Left ventricle myocardium superior (tissue), 1 donor: ENCODE results near the gene MTF1. TPM values are rescaled to one million over a fixed set of nuclear protein-coding genes. Genes with fewer than 3 reads are reported as not detected.
A peak's percentile ranks its signal among the peaks of the same experiment; 100 is the strongest.
"Not testable (repeated sequence)": the region's sequence is repeated elsewhere in the genome, so short reads cannot be mapped to it uniquely, and the experiment has no call there.

ENCODE experiments used
- ATAC-seq: fragments of 200-7000 bp; cut with Tn5 transposase; one replicate; pipeline ENCODE4 v1.9.1; 2020; ENCODE audit warnings: mild to moderate bottlenecking, moderate library complexity
- DNase-seq: peaks from one replicate; pipeline ENCODE4 v3.0.0-alpha.2; 2020
- intact Hi-C: fragments of 100-400 bp; cut with micrococcal nuclease; formaldehyde crosslinking; loops from one replicate; pipeline ENCODE4 v1.11.0; 2022
- long read RNA-seq: library from polyadenylated mRNA; unstranded; transcript quantifications from one replicate; pipeline ENCODE4 v2.0.0, GENCODE V29; 2021
- total RNA-seq: library from RNA; stranded (reverse); fragmentation: NEBNext Ultra II Directional; extraction: Animal tissue kit (Norgen Biotek cat#: 25700); gene quantifications from one replicate; pipeline ENCODE4 v1.2.1, GENCODE V29; 2021
- donor health status: DM: no; HTN: yes; CAD: no; lungs with severe emphysema.

MTF1 gene
- 12.8 TPM for total RNA-seq
- long read RNA-seq, partial matches to known transcripts, result 3 of 3 reads
- long read RNA-seq, other reads (novel, unspliced or antisense), result 0 of 3 reads

DNA sequence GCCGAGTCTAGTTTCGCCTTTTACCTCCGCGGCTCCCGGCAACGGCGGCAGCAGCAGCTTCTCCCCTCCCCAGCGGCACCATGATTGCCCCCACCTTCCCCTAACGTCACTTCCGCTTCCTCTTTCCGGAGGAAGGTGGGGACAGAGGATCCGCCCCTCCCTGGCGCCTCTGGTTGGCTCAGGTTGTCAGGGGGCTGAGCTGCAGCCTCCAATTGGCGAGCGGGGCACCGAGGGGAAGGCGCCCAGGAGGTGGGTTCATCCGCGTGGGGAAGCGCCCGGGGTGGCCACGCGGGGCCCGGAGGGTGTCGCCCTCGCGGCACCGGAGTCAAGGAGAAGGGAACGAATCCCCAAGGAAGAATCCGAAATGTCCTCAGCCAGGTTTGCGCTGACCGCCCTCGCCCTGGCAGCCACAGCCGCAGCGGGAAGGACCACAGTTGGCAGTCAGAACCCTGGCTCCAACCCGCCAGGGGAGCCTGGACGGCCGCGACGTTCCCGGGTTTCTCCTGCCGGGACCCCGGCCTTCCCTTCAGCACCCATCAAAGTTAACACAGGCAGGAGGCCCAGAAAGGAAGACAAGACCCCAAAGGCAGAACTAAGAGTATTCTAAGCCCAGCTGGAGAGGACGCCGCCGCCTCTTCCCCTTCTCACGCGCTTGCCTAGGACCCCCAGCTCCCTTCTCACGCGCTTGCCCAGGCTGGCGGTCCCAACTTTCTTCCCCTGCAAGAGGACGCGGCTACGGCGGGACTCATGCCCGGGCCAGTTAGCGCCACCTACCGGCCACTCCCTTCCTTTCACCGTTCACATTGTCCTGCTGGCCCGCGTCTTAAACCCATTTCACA lies at the start of gene MTF1:
MTF1 (minus strand) TSS at position 86 of the 839 bp plus-strand sequence. CDS start 1,934 bp downstream, outside the sequence.
- peak; percentile 99 for ATAC-seq
- intact Hi-C loops, result no loop called here
- peak; percentile 97 for DNase-seq

DNA sequence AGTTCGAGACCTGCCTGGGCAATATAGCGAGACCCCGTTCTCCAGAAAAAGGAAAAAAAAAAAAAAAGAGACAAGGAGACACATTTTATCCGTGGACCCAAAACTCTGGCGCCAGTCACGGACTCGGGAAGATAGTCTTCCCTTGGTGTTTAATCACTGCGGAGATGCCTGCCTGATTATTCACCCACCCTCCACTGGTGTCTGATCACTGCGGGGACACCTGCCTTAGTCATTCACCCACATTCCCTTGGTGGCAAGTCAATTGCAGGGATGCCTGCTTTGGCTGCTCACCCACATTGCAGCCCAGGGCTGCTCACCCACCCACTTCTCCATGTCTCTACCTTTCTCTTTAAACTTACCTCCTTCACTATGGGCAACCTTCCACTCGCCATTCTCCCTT lies 49.1 kb upstream of the MTF1 start:
- ATAC-seq, intact Hi-C loops, DNase-seq: not testable (repeated sequence)

GRCh38 chr1:37907416-37908125 lies 48.2 kb upstream of the MTF1 start:
- intact Hi-C loops, ATAC-seq, DNase-seq: not testable (repeated sequence)

DNA sequence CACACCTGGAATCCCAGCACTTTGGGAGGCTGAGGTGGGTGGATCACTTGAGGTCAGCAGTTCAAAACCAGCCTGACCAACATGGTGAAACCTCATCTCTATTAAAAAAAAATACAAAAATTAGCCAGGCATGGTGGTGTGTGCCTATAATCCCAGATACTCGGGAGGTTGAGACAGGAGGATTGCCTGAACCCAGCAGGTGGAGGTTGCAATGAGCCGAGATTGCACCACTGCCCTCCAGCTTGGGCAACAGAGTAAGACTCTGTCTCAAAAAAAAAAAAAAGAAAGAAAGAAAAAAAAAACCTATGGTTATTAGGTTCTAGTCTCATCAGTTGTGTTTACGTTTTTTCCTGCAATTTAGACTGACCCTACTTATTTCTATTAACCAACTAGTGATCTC lies 47.2 kb upstream of the MTF1 start:
- ATAC-seq, intact Hi-C loops, DNase-seq: not testable (repeated sequence)

DNA sequence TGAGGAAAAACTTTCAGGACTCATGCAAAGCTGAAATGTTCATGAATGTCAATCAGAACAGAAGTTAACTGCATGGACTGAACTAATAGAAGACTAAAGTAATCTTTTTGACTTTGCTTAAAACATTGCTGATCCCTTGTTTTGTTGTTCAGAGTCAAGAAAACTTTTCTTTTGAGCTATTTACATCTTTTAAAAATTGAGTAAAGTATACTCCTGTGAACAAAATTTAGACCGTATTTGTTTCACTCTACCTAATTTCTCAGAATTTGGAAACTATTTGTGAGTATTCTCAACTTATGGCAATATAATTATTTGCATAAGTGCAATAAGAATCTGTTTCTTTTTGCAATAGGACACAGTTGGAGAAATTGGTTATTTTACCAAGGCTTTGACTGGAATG lies 46.3 kb upstream of the MTF1 start:
- intact Hi-C loops, result no loop called here
- ATAC-seq (no peak), DNase-seq (no peak)

GRCh38 chr1:37903921-37904320 lies 44.5 kb upstream of the MTF1 start:
- intact Hi-C loops, result not testable (repeated sequence)

GRCh38 chr1:37902983-37903382 lies 43.6 kb upstream of the MTF1 start:
- ATAC-seq, result no peak
- intact Hi-C loops, result no loop called here
- no peak for DNase-seq

More at GRCh38 chr1:37903921-37904320, 44.5 kb upstream of the MTF1 start:
- not testable (repeated sequence) for DNase-seq, ATAC-seq

DNA sequence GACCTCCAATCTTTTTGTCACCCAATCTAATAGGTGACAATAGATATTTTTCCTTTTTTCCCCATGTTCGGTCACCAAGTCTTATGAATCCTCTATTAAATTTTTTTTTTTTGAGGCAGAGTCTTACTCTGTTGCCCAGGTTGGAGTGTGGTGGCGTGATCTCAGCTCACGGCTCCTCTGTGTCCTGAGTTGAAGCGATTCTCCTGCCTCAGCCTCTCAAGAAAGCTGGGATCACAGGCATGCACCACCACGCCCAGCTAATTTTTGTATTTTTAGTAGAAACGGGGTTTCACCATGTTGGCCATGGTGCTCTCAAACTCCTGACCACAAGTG lies 42.5 kb upstream of the MTF1 start:
- intact Hi-C loops, result no loop called here
- no peak for ATAC-seq

GRCh38 chr1:37901191-37901892 lies 42.0 kb upstream of the MTF1 start:
- ATAC-seq (no peak), DNase-seq (no peak)
- intact Hi-C loops, result no loop called here

More for the DNA sequence above, 42.5 kb upstream of the MTF1 start:
- no peak for DNase-seq

DNA sequence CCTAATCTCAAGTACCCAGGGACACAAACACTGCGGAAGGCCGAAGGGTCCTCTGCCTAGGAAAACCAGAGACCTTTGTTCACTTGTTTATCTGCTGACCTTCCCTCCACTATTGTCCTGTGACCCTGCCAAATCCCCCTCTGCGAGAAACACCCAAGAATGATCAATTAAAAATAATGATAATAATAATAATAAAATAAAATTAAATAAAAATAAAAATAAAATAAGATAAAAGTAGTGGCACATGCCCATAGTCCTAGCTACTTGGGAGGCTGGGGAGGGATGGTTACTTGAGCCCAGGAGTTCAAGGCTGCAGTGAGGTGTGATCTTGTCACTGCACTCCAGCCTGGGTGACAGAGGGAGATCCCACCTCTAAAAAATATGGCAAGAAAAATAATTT lies 38.2 kb upstream of the MTF1 start:
- ATAC-seq, DNase-seq, intact Hi-C loops: not testable (repeated sequence)

DNA sequence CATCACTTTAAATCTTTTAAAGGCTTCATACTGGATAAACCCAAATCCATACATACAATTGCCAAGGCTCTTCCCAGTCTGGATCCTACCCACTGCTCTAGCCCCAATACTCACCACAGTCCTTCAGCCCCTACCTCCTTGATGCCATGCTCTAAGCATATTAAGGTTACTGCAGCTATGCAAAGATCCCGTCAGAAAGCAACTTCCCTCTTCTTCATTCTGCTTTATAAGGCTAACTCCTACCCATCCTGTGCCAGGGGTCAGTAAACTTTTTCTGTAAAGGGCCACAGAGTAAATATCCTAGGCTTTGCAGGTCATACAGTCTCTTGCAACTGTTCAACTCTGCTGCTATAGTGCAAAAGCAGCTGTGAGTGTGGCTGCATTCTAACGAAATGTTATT lies 34.3 kb upstream of the MTF1 start:
- DNase-seq (no peak), ATAC-seq (no peak)
- intact Hi-C loops, result no loop called here

DNA sequence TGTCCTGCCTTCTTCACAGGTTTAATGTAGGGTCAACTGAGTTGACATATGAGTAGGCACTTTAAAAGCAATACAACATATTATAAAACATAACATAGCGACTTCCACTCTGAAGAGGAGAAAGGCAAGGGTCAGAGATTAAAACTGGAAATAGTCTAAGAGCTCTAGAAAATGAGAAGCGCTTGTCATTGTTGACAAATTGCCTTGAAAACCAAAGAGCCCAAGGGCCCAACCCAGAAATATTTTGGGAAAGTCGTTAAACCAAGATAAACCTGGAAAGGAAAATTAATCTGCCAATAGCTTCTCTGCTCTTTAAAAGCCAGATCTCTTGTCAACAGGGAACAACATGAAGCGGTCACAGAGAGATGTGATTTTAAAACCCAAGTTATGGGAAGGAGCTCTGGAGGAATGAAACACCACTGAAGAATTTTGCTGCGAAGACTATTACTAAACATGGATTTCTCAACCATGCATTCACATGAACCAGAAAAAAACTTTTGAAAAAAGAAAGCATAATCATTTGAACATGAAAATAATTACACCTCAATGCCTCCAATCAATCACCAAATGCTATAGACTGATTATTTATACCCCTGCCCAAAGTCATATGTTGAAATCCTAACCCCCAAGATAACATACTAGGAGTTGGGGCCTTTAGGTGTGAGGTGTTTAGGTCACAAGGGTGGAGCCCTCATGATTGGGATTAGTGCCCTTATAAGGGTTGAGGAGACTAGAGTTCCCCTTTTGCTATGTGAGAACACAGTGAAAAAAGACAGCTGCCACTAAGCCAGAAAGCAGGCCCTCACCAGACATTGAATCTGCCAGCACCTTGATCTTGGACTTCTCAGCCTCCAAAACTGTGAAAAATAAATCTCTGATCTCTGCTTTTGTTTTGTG lies 33.0 kb upstream of the MTF1 start:
- no peak for ATAC-seq
- intact Hi-C loops, result no loop called here
- DNase-seq, result no peak

GRCh38 chr1:37890378-37891014 lies 31.1 kb upstream of the MTF1 start:
- DNase-seq, result no peak
- peak; percentile 51 for ATAC-seq
- intact Hi-C loops, result no loop called here

DNA sequence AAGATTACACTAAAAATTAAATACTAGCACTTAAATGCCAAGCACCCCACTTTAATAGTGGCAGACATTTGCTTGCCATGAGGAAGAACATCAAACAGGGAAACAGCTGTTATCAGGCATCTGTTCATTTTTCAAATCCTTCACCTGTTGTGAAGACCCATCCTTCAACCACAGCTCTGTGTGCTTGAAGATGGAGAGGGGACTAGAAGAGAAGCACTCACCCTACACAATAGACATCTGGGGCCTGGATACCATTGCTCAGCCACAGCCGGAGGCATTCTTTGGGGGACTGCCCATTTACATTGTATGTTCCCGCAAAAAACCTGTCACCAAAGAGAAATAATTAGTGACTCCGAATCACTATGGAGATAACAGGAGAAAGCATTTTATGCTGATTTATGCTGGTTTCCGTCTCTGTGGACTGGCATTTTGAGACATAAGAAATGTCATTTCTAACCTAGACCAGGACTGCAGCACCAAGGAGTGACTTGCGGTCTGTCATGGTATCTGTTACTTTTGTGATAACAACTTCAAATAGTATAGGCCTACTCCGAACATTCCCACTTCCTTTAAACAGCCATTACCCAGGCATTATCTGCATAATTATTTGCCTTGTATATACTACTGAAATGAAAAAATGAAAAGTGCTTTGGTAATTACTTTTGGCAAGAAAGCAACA lies 28.8 kb upstream of the MTF1 start:
- intact Hi-C loops, result loop anchor here (10.0 kb wide), 1 partner anchor 77 kb away; no protein-coding TSS in a partner anchor
- DNase-seq (no peak), ATAC-seq (no peak)

- intact Hi-C loops, result loop anchor here (10.0 kb wide), 1 partner anchor 81 kb away; no protein-coding TSS in a partner anchor
- ATAC-seq (no peak), DNase-seq (no peak)
Observed at GRCh38 chr1:37884145-37884544, 24.8 kb upstream of the MTF1 start.

DNA sequence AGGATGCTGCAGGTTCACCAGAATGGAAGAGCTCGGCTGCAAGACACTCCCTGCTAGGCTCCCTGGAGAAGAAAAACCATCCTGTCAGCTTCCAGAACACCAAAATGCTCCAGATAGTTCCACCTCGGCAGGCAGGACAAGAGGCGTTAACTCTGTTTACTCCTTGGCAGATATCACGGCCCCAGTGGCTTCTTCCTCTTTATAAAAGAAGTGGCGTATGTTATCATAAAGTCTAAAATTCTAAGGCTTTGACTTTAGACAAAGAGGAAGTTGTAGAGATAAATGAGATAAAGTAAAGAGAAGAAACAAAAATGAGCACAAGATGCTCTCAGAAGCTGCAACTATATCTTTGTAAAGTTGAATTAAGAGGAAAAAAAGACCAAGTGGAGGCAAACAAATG lies 24.3 kb upstream of the MTF1 start:
- intact Hi-C loops, result loop anchor here (10.0 kb wide), 1 partner anchor 81 kb away; no protein-coding TSS in a partner anchor
- ATAC-seq, result no peak
- DNase-seq, result no peak

- intact Hi-C loops, result loop anchor here (10.0 kb wide), 1 partner anchor 85 kb away; no protein-coding TSS in a partner anchor
- ATAC-seq (no peak), DNase-seq (no peak)
Observed at GRCh38 chr1:37879865-37880264, 20.5 kb upstream of the MTF1 start.
